ENCODE measurements around the gene RNF141.

RNF141 gene

GRCh38 chr11:10561947-10562346, 21.0 kb upstream of the RNF141 start:
- no peak for TF ChIP-seq CTCF (conservative IDR thresholded peaks at IDR 0.05; ENCODE audit: low read length)
- peak; percentile 12 for DNase-seq (ENCODE audit: low read depth)
- no peak overlapping the region for H3K4me3 ChIP-seq (ENCODE audit: low read length)

GRCh38 chr11:10561043-10561818, 20.2 kb upstream of the RNF141 start:
- no peak for TF ChIP-seq CTCF (conservative IDR thresholded peaks at IDR 0.05; ENCODE audit: low read length)
- no peak overlapping the region for H3K4me3 ChIP-seq (ENCODE audit: low read length)
- no peak for DNase-seq (ENCODE audit: low read depth)

DNA sequence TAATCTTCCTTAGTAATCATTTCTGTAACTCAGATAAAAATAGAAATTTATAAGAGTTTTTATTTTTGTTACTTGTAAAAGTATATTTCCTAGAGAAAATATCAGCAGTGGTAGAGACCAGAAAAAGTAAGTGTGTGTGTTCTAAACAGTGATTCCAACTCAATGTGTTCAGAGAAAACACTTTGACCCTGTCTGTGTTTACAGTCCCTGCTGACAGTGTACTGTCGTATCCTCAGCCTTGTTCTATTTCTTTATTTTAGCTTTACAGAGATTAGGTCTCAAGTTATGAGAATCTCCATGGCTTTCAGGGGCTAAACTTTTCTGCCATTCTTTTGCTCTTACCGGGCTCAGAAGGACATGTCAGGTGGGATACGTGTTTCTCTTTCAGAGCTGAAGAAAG, 17.3 kb upstream of the RNF141 start:
- TF ChIP-seq CTCF (conservative IDR thresholded peaks at IDR 0.05; ENCODE audit: low read length): no peak
- no peak for DNase-seq (ENCODE audit: low read depth)

GRCh38 chr11:10556590-10556989, 15.6 kb upstream of the RNF141 start:
- DNase-seq (ENCODE audit: low read depth): no peak
- H3K4me3 ChIP-seq (ENCODE audit: low read length): no peak overlapping the region
- no peak for TF ChIP-seq CTCF (conservative IDR thresholded peaks at IDR 0.05; ENCODE audit: low read length)

More for the DNA sequence above, 17.3 kb upstream of the RNF141 start:
- no peak overlapping the region for H3K4me3 ChIP-seq (ENCODE audit: low read length)

- no peak for DNase-seq (ENCODE audit: low read depth)
- no peak overlapping the region for H3K4me3 ChIP-seq (ENCODE audit: low read length)
- TF ChIP-seq CTCF (conservative IDR thresholded peaks at IDR 0.05; ENCODE audit: low read length): no peak
These were observed 10.9 kb upstream of the RNF141 start for GRCh38 chr11:10551845-10552352.

- no peak for TF ChIP-seq CTCF (conservative IDR thresholded peaks at IDR 0.05; ENCODE audit: low read length)
- H3K4me3 ChIP-seq (ENCODE audit: low read length): no peak overlapping the region
- DNase-seq (ENCODE audit: low read depth): no peak
These were observed 10.3 kb upstream of the RNF141 start for GRCh38 chr11:10551290-10551592.

Data from AG10803 (cell line).